Skin of body (tissue), 2 donors: Measurements from ENCODE around the gene AMZ1. TPM values are rescaled to one million over a fixed set of nuclear protein-coding genes. Genes with fewer than 3 reads are reported as not detected.
"Not testable (repeated sequence)": the region's sequence is repeated elsewhere in the genome, so short reads cannot be mapped to it uniquely, and the experiment has no call there.

ENCODE experiments used
- DNase-seq: peaks from one replicate; lab custom pipeline; 2025; lab: John Stamatoyannopoulos, UW
- total RNA-seq: library from RNA; depleted of rRNA; stranded (reverse); fragments of >200 nt; gene quantifications from one replicate; pipeline ENCODE4 v1.2.3, GENCODE V29; 2014

Gene AMZ1
- total RNA-seq, 1 donor from 2014 or later, result 0.30 TPM

DNA sequence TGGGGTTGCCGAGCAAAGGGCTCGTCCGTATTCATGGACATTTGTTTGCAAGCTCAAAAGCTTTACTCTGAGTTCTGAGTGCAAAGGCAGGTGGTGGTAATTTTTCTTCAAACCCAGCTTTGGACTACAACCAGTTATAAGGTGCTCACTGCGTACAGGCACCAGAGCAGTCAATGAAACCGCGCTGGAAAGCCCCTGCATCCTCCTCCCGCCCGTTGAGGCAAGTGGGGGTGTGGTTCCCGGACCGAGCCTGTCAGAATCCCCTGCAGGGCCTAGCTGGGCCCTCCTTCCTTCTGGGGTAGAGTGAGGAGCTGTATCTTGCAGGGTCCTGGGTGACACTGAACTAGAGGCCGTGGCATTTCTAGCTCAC, 22.3 kb downstream of the AMZ1 start:
- no peak for DNase-seq

DNA sequence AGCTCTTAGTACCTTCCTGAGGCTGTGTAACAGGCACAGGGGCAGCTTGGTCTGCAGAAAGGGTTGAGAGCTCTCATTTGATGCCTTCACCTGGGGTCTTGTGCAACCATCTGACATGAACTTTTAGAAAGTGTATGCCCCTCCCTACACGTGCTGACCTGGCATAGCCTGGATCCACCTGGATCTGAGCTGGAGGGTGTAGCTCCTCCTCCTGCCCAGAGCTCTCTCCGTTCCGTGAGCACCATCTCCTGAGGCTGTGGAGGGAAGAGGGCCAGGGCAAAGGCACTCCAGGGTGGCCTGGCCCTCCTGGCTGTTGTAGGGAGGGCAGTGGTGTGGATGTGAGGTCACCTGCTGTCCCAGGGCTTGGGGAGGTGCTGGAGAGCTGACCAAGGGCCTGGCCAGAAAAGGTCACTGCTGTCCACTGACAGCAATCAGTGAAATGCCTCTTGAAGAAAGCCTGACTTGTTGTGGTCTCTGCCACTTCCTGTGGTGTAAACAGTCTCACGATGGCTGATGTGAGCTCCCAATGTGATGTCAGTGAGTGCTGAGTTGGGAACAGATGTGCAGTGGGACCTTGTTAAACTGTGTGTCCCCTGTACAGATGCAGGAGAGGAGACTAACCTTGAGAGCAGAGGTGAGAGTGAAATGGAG, 23.0 kb downstream of the AMZ1 start:
- no peak for DNase-seq

- no peak for DNase-seq
Observed at GRCh38 chr7:2711895-2712675, 24.1 kb downstream of the AMZ1 start.

DNA sequence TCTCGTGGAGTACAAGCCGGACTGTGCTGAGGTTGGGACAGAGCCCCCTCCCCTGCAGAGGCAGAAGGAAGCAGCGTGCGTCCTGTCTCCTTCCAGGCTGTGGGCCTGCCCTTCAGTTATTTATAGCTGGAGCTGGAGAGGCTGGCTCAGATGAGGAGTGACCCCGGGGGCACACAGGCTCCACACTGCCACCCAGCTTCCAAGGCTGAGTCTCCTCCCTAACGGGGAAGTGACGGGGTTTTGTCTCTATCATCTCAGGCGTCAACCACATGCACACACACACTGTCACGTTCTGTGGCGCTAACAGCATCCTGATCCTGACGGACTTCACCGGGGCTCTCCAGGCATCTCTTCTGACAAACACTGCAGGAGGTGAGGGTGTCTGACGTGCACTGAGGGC, 25.4 kb downstream of the AMZ1 start:
- DNase-seq, result peak; percentile 22

GRCh38 chr7:2713978-2714377, 26.0 kb downstream of the AMZ1 start:
- DNase-seq, result no peak

DNA sequence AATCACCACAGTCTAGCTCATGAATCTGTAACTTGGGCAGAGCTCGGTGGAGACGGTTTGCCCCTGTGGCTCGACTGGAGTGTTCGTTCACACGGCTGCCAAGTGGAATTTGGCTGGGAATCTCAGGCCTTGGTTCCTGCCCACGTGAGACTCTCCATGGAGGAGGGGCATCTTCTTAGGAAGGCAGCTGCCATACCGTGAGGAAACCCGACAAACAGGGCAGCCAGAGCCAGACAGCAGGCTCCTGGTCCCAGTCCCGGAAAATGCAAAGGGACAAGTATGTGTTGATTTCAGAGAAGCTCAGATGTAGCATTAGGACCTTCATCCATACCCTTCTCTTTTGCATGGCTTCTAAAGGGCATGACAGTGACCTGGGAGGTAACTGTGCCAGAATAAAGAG, 26.6 kb downstream of the AMZ1 start:
- no peak for DNase-seq

GRCh38 chr7:2715341-2716231, 27.6 kb downstream of the AMZ1 start:
- peak; percentile 14 for DNase-seq

DNA sequence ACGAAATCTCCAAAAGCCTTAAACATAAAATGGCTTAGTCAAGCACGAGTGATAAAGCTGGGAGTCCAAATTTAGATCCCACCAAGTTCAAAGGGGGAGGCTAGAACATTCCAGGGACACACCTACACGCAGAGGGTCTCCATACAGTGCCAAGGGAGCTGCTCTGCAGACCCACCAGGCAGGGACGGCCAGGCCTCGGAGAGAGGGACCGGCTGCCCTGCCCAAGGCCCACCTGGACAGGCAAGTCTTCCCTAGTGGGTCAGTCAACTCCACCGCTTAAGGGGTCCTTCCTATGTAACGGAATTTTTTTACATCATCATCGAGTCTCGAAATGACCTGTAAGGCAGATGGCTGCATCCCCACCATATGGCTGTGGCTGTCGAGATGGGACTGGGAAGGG, 28.5 kb downstream of the AMZ1 start:
- DNase-seq, result no peak

- no peak for DNase-seq
Observed at GRCh38 chr7:2716906-2717292, 28.9 kb downstream of the AMZ1 start.

DNA sequence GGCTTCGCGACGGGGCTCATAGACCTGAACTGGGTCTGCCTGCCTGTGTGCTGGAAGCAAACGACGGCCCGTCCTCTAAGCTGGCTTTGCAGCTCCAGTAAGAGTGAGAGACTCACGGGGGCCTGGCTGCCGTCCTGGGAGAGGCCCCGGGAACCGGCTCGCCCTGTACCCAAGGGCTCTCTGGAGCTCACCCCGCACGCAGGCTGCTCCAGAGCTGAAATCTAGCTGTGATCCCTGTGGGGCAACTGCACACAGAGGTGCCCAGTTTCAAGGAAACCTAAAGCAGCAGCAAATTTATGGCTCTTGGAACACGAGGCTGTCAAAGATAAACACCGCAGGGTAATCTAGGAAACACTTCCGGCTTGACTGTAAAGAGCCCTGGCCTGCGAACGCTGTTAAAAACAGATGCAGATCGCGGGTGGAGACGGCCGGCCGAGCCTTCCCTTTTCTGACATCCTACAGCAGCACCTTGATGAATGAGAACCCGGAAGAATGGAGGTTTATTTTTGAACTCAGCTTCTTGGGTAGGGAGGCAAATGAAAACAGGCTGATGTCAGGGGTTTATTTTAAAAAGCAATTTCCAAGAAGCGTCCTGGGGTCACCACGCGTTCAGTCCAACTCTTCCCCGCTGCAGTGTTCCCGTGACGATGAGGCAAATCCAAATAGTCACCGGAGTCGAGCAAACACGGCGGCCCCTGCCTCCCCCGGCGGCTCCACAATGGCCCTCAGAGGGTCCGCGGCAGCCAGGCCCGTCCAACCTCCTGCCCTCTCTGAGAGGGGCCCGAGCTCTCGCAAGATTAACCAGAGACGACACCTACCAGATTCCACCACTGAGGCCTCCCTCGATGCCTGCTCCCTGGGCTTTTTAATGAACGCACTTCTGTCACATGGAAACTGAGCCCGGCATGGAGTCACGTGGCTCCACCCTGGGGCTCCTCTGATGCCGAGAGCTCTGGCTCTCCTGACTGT, 29.6 kb downstream of the AMZ1 start:
- peak; percentile 29 for DNase-seq

- DNase-seq, result no peak
Observed at GRCh38 chr7:2718296-2718965, 30.4 kb downstream of the AMZ1 start.

GRCh38 chr7:2719007-2719406, 31.0 kb downstream of the AMZ1 start:
- no peak for DNase-seq

DNA sequence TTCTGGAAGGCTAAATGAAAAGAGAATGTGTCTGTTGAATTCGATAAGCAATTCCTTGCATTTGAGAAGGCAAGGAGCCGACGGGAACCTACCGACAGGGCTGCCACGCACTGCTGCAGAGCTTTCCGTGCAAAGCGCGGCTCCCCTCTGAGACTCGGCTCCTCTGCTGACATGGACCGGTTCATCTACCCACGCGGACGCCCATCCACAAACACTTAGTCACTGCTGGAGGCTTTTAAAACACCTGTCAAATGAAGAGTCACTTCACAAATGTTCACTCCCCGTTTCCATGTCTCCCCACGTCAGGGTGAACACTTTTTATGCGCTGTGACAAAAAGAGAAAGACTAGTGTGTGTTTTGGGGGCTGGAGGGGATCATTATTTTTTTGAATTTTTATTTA, 32.0 kb downstream of the AMZ1 start:
- DNase-seq, result no peak

- DNase-seq, result no peak
Observed at GRCh38 chr7:2721842-2722241, 33.8 kb downstream of the AMZ1 start.

- no peak for DNase-seq
Observed at GRCh38 chr7:2722591-2722990, 34.6 kb downstream of the AMZ1 start.

DNA sequence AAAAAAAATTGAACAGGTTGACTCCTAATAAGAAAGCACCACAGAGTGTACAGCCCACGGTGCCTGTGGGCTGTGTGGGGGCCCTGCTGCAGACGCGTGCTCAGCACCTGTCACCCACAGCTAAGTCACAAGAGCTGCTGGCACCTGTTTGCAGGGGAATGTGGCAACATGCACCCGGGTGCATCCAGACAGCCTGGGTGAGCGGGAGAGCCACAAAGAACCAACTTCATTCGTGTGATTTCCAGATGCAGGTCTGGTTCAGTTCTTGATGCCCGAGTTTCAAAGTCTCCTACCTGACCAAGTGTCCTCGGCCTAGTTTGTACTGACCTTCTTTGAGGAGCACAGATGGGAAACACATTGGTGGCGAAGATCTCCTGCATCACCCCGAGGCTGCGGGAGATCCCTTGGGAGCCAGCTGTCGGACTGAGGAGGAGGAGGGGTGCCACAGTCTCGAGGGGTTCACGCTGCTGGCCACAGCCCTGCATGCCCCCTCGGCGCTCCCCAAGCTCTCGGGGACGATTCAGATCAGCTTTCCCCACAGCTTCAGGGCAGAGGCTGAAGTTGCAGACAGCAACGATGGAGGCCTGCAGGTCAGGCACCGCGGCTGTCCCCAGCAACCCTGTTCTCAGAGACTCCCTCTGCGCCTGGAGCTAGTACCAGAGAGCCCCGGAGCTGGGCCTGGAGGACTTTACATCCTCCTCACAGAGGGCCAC, 35.3 kb downstream of the AMZ1 start:
- DNase-seq, result no peak

GRCh38 chr7:2724036-2724435, 36.0 kb downstream of the AMZ1 start:
- not testable (repeated sequence) for DNase-seq

GRCh38 chr7:2724453-2725177, 36.6 kb downstream of the AMZ1 start:
- DNase-seq, result no peak
